K562 (cell line): ENCODE measurements around the gene AP1S3.

Source experiments
- ARHGAP35 ChIP-seq: fragments of 450-650 bp; IDR thresholded peaks from 2 replicates; pipeline ENCODE4 v1.6.1; 2018; ENCODE audit not compliant: partially characterized antibody
- BRD4 ChIP-seq: fragments of 200-600 bp; sonication (generic); IDR thresholded peaks from 2 replicates; pipeline ENCODE4 v1.6.1; 2017; ENCODE audit warnings: inconsistent platforms
- ELK1 ChIP-seq: sonication (generic); formaldehyde crosslinking; IDR thresholded peaks from 2 replicates; pipeline ENCODE4 v1.8.1; 2022; ENCODE audit warnings: missing genetic modification reagents
- FOXK1 ChIP-seq: sonication (generic); formaldehyde crosslinking; IDR thresholded peaks from 2 replicates; pipeline ENCODE4 v1.8.0; 2022; ENCODE audit warnings: missing genetic modification reagents, mild to moderate bottlenecking, borderline replicate concordance
- GATA2 ChIP-seq: sonication (generic); formaldehyde crosslinking; IDR thresholded peaks from 2 replicates; pipeline ENCODE4 v1.4.0; 2020; ENCODE audit warnings: mild to moderate bottlenecking, missing genetic modification reagents
- HNRNPH1 ChIP-seq: fragments of 200-400 bp; formaldehyde crosslinking; optimal IDR thresholded peaks from 2 replicates; pipeline ENCODE3; 2017; ENCODE audit warnings: low read depth, mild to moderate bottlenecking, low read length, moderate library complexity
- POLR2A ChIP-seq: fragments of 450-650 bp; conservative IDR thresholded peaks from 2 replicates; pipeline ENCODE4 v1.6.1; 2016
- RAD21 ChIP-seq, 2 experiments: fragments of 250-450 bp in 1 of 2; fragments of 450-650 bp in 1 of 2; sonication (Bioruptor Pico) in 1 of 2; formaldehyde crosslinking in 1 of 2; IDR thresholded peaks in 1 of 2; conservative IDR thresholded peaks in 1 of 2; 2 replicates each; pipeline versions ENCODE4 v1.4.0 to v1.8.0; 2020 to 2022; ENCODE audit warnings: mild to moderate bottlenecking in 2 of 2, moderate library complexity in 1 of 2
- SMC3 ChIP-seq: conservative IDR thresholded peaks from 2 replicates; pipeline ENCODE4 v1.6.1; 2011; ENCODE audit warnings: low read depth, low read length, improper control_type of control experiment; ENCODE audit not compliant: insufficient read depth
- ZFP30 ChIP-seq: fragments of 250-450 bp; sonication (Bioruptor Pico); IDR thresholded peaks from 2 replicates; pipeline ENCODE4 v1.8.0; 2022; ENCODE audit warnings: moderate library complexity, mild to moderate bottlenecking, inconsistent platforms, borderline replicate concordance
- ZHX1 ChIP-seq: fragments of 150-350 bp; conservative IDR thresholded peaks from 2 replicates; pipeline ENCODE4 v1.6.1; 2014; ENCODE audit warnings: low read length
- ZNF445 ChIP-seq: fragments of 250-450 bp; sonication (Bioruptor Pico); IDR thresholded peaks from 2 replicates; pipeline ENCODE4 v1.4.0; 2020; ENCODE audit warnings: low read depth, mild to moderate bottlenecking, moderate library complexity
- ZNF561 ChIP-seq: fragments of 450-650 bp; formaldehyde crosslinking; conservative IDR thresholded peaks from 2 replicates; pipeline ENCODE4 v1.4.0; 2020; ENCODE audit warnings: mild to moderate bottlenecking, moderate library complexity
- TF ChIP-seq, protein P1 (sequence below): sonication (generic); formaldehyde crosslinking; IDR thresholded peaks from 2 replicates; pipeline ENCODE4 v1.9.0; 2022; ENCODE audit warnings: mild to moderate bottlenecking, missing genetic modification reagents

- TF ChIP-seq HNRNPH1 (no peak), ZFP30 (CRISPR knock-in tag) (no peak), ZHX1 (no peak), ELK1 (CRISPR knock-in tag) (no peak), FOXK1 (CRISPR knock-in tag) (no peak), GATA2 (CRISPR knock-in tag) (no peak), ZNF445 (CRISPR knock-in tag) (no peak), SMC3 (no peak), BRD4 (no peak), RAD21 (CRISPR knock-in tag; conservative IDR thresholded peaks at IDR 0.05 in 1 of 2, IDR thresholded peaks at IDR 0.05 in 1 of 2) (no peak), ZNF561 (CRISPR knock-in tag) (no peak), POLR2A (no peak), ARHGAP35 (no peak)
- TF ChIP-seq, protein P1, sequence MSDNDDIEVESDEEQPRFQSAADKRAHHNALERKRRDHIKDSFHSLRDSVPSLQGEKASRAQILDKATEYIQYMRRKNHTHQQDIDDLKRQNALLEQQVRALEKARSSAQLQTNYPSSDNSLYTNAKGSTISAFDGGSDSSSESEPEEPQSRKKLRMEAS: no peak
These were observed 27.7 kb upstream of the AP1S3 start for GRCh38 chr2:223865124-223865523.
